ENCODE results near the gene ITFG2. TPM values are rescaled to one million over a fixed set of nuclear protein-coding genes. Genes with fewer than 3 reads are reported as not detected.
A peak's percentile ranks its signal among the peaks of the same experiment; 100 is the strongest.

The ITFG2 gene
- total and polyA plus RNA-seq, 2 experiments from 2014 or later = 30.4 to 45.5 TPM

DNA sequence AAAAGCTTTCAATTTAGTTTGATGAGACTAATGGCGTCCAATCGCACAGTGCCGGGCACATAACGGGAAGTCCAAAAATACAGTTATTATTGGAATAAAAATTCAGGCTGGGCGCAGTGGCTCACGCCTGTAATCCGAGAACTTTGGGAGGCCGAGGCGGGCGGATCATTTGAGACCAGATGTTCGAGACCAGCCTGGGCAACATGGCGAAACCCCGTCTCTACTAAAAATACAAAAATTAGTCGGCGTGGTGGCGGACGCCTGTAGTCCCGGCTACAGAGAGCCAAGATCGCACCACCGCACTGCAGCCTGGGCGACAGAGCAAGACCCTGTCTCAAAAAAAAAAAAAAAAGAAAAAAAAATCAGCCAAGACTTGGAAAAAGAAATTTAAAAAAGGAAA is 18.9 kb upstream of the ITFG2 start:
- TF ChIP-seq, protein P1, sequence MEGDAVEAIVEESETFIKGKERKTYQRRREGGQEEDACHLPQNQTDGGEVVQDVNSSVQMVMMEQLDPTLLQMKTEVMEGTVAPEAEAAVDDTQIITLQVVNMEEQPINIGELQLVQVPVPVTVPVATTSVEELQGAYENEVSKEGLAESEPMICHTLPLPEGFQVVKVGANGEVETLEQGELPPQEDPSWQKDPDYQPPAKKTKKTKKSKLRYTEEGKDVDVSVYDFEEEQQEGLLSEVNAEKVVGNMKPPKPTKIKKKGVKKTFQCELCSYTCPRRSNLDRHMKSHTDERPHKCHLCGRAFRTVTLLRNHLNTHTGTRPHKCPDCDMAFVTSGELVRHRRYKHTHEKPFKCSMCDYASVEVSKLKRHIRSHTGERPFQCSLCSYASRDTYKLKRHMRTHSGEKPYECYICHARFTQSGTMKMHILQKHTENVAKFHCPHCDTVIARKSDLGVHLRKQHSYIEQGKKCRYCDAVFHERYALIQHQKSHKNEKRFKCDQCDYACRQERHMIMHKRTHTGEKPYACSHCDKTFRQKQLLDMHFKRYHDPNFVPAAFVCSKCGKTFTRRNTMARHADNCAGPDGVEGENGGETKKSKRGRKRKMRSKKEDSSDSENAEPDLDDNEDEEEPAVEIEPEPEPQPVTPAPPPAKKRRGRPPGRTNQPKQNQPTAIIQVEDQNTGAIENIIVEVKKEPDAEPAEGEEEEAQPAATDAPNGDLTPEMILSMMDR (IDR thresholded peaks at IDR 0.05; ENCODE audit: low read depth, low read length) = no peak
- Histone ChIP-seq H3K9me3 (ENCODE audit: low read depth) (no peaks in the 10 kb centered on the region), H3K27me3 (no peaks in the 10 kb centered on the region), H3K36me3 (peaks cover 10% of the 10 kb centered on the region), H3K4me1 (ENCODE audit: low read depth) (peaks cover 8% of the 10 kb centered on the region), H3K4me3 (no peak overlapping the region), H3K27ac (no peak overlapping the region)
- no peak for DNase-seq (ENCODE audit: low read depth in 1 of 2, low spot score in 1 of 2)

DNA sequence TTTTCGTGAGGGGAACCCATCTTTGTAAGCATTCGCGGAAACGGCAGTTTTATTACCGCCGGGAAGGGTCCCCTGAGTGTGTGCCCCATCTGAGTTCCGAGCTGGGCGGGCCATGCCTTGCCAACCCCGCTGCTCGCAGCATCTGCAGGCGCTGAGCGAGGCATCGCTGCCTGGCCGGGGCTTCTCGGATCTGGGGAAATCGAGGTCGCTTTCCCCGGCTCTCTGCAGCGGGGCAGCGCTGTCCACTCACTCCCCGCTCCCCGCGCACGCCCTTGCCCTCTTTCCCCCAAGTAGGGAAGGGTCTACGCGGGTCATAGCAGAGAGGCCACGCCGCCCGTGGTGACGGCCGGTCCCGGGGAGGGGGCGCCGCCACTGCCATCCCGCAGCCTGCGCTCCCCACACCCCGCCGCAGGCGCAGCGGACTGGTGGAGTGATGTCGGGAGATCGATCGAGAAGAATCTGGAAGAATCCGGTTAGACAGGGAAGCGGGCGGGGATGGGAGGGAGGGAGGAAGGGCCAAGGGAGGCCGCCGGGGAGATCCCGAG is 18.2 kb upstream of the ITFG2 start:
- TF ChIP-seq, protein P1 (IDR thresholded peaks at IDR 0.05; ENCODE audit: low read depth, low read length) = no peak
- Histone ChIP-seq H3K9me3 (ENCODE audit: low read depth) (no peaks in the 10 kb centered on the region), H3K4me3 (peak overlapping the region; percentile 71), H3K27ac (no peak overlapping the region), H3K36me3 (peaks cover 17% of the 10 kb centered on the region), H3K27me3 (no peaks in the 10 kb centered on the region), H3K4me1 (ENCODE audit: low read depth) (peaks cover 8% of the 10 kb centered on the region)
- no peak for DNase-seq (ENCODE audit: low read depth in 1 of 2, low spot score in 1 of 2)

DNA sequence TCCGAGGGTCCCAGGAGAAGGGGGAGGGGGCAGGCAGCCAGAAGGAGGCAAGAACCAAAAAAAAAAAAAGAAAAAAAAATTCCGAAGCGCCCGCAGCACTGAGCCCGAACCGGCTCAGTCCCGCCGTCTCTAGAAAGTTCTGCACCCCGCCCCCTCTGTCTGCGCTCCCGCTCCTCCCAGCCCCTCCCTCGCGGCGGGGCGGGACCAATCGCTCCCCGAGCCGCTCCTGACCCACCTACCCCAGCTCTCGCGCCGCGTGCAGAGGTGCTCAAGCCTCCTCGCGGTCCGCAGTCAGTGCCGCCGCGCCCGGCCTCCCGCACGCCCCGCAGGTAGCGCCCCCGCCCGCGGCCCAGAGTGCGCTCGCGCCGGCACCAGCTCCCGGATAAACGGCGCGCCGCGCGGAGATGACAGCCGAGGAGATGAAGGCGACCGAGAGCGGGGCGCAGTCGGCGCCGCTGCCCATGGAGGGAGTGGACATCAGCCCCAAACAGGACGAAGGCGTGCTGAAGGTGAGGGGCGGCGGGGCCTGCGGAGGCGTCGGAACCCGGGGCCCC is 17.7 kb upstream of the ITFG2 start, which contains the start of gene FKBP4:
TSS of gene FKBP4 (plus strand) at position 235 of the 554 bp plus-strand sequence. CDS start at position 405, 170 bp downstream.
- H3K27ac ChIP-seq = peak within 1 kb of the TSS; percentile 49
- no peaks in the 10 kb centered on the region for H3K9me3 ChIP-seq (ENCODE audit: low read depth)
- no peaks in the 10 kb centered on the region for H3K27me3 ChIP-seq
- peak within 1 kb of the TSS; percentile 71 for H3K4me3 ChIP-seq
- TF ChIP-seq, protein P1 (IDR thresholded peaks at IDR 0.05; ENCODE audit: low read depth, low read length) = no peak
- peaks cover 23% of the 10 kb centered on the region for H3K36me3 ChIP-seq
- peaks cover 8% of the 10 kb centered on the region for H3K4me1 ChIP-seq (ENCODE audit: low read depth)
- DNase-seq (ENCODE audit: low read depth in 1 of 2, low spot score in 1 of 2) = peak; percentile 86 to 92

DNA sequence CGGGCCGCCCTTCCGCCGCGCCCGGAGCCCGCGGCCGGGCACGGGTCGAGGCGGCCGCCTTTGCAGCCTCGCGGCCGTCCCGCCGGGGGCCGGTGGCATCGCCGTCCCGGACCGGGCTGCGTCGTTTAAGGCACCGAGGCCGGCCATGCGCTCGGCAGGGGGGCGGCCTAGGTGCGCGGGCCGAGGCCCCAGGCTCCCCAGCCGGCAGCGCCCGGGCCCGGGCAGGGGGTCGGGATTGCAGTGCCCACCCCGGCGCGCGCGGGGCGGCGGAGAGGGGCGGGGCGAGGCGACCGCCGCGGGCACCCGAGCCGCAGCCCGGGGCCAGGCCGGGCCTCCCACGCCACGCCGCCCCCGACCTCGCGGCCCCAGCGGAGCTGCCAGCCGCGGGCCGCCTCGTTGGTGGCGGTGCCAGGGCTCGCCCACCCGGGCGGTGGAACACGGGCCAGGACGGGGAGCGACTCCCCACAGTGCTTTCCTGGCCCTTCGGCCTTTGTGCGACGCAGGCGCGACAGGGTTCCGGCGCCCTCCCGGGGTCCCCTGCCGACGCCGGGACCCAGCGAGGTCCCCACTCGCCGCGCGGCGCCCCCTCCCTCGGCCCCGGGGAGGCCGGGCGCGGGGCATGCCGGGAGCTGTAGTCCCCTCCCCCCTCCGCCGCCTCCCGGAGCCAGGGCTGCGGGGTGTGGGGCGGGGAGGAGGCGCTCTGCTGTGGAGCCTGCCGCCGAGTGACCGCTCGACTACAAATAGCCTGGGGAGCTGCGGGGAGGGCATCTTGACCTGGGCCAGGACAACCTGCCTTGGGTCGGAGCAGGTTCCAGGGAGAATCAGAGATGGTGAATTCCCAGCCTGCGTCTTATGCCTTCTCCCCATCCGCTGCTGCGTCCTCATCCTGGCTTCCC is 16.9 kb upstream of the ITFG2 start:
- H3K27me3 ChIP-seq = no peaks in the 10 kb centered on the region
- TF ChIP-seq, protein P1 (IDR thresholded peaks at IDR 0.05; ENCODE audit: low read depth, low read length) = no peak
- H3K27ac ChIP-seq = peak overlapping the region; percentile 49
- H3K36me3 ChIP-seq = peaks cover 30% of the 10 kb centered on the region
- peak; percentile 63 to 86 for DNase-seq (ENCODE audit: low read depth in 1 of 2, low spot score in 1 of 2)
- H3K9me3 ChIP-seq (ENCODE audit: low read depth) = no peaks in the 10 kb centered on the region
- H3K4me1 ChIP-seq (ENCODE audit: low read depth) = peaks cover 8% of the 10 kb centered on the region
- H3K4me3 ChIP-seq = peak overlapping the region; percentile 71

DNA sequence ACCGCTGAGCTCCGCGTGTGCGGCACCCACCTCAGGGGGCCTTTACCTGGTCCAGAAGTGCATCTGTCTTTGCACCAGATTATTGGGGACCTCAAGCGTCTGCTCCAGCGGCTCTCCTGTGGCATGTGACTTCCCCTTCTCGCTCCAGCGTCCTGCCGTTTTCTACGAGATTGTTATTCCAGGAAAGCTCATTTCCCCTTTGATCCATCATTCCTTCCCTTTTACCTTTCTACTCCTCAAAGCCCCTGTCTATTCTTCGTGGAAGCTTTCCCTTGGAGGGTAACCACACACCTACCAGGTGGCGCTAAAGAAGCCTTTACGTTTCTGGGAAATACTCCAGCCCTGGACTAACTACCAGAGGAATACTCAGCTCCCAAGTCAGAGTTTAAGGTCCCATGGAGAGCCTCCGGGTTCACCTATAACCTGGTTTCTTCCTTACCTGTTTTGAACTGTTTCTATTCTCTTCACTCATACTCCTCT is 16.2 kb upstream of the ITFG2 start:
- TF ChIP-seq, protein P1 (IDR thresholded peaks at IDR 0.05; ENCODE audit: low read depth, low read length) = no peak
- no peak for DNase-seq (ENCODE audit: low read depth in 1 of 2, low spot score in 1 of 2)

More for the DNA sequence above, 16.2 kb upstream of the ITFG2 start:
- Histone ChIP-seq H3K4me3 (peak overlapping the region; percentile 71), H3K4me1 (ENCODE audit: low read depth) (peaks cover 8% of the 10 kb centered on the region), H3K9me3 (ENCODE audit: low read depth) (no peaks in the 10 kb centered on the region), H3K27ac (peak overlapping the region; percentile 32), H3K27me3 (no peaks in the 10 kb centered on the region), H3K36me3 (peaks cover 37% of the 10 kb centered on the region)
